ENCODE data around the gene OPN1SW.

OPN1SW gene

GRCh38 chr7:128792471-128793180 lies 17.0 kb upstream of the OPN1SW start:
- Histone ChIP-seq H3K79me2 (ENCODE audit: insufficient read depth, low read length) (no peaks in the 10 kb centered on the region), H3F3A (ENCODE audit: insufficient read depth, low read length) (no peaks in the 10 kb centered on the region), H3K27ac (ENCODE audit: low read depth, low read length, poor library complexity, severe bottlenecking) (no peak overlapping the region), H2AFZ (ENCODE audit: low read length) (no peak overlapping the region), H3K9me2 (ENCODE audit: low read depth, low read length) (no peaks in the 10 kb centered on the region), H3K27me3 (ENCODE audit: insufficient read depth, low read length) (peaks cover 6% of the 10 kb centered on the region), H3K4me2 (ENCODE audit: low read length) (peak overlapping the region; percentile 31; the same call in 1 of the 2 replicates), H3K9ac (ENCODE audit: low read length) (peak overlapping the region; percentile 5; the same call in 1 of the 2 replicates), H3K4me1 (ENCODE audit: insufficient read depth, low read length, severe bottlenecking) (peaks cover 24% of the 10 kb centered on the region), H4K20me1 (ENCODE audit: insufficient read depth, low read length) (no peaks in the 10 kb centered on the region), H3K4me3 (ENCODE audit: low read depth, low read length, poor library complexity, severe bottlenecking) (peak overlapping the region; percentile 67), H3K9me3 (ENCODE audit: low read length) (no peaks in the 10 kb centered on the region), H3K36me3 (ENCODE audit: insufficient read depth, low read length) (no peaks in the 10 kb centered on the region)
- TF ChIP-seq CTCF (IDR thresholded peaks at IDR 0.05; ENCODE audit: low read length) (peak; percentile 40; the same call in 1 of the 2 replicates), EZH2 (IDR thresholded peaks at IDR 0.05; ENCODE audit: borderline replicate concordance, low read length) (no peak)

- Histone ChIP-seq H3K9ac (ENCODE audit: low read length) (peak overlapping the region; percentile 64), H3K4me2 (ENCODE audit: low read length) (peak overlapping the region; percentile 76), H3K4me3 (ENCODE audit: low read depth, low read length, poor library complexity, severe bottlenecking) (peak overlapping the region; percentile 67), H3K27ac (ENCODE audit: low read depth, low read length, poor library complexity, severe bottlenecking) (no peak overlapping the region), H3K79me2 (ENCODE audit: insufficient read depth, low read length) (no peaks in the 10 kb centered on the region), H3K9me2 (ENCODE audit: low read depth, low read length) (no peaks in the 10 kb centered on the region), H3F3A (ENCODE audit: insufficient read depth, low read length) (no peaks in the 10 kb centered on the region), H2AFZ (ENCODE audit: low read length) (no peak overlapping the region), H4K20me1 (ENCODE audit: insufficient read depth, low read length) (no peaks in the 10 kb centered on the region), H3K36me3 (ENCODE audit: insufficient read depth, low read length) (no peaks in the 10 kb centered on the region), H3K9me3 (ENCODE audit: low read length) (no peaks in the 10 kb centered on the region), H3K27me3 (ENCODE audit: insufficient read depth, low read length) (peaks cover 6% of the 10 kb centered on the region), H3K4me1 (ENCODE audit: insufficient read depth, low read length, severe bottlenecking) (peaks cover 24% of the 10 kb centered on the region)
- TF ChIP-seq CTCF (IDR thresholded peaks at IDR 0.05; ENCODE audit: low read length): no peak
- TF ChIP-seq EZH2 (IDR thresholded peaks at IDR 0.05; ENCODE audit: borderline replicate concordance, low read length): no peak
These were observed 16.4 kb upstream of the OPN1SW start for GRCh38 chr7:128791972-128792327.

- no peaks in the 10 kb centered on the region for H3K79me2 ChIP-seq (ENCODE audit: insufficient read depth, low read length)
- peak within 1 kb of the TSS; percentile 67 for H3K4me3 ChIP-seq (ENCODE audit: low read depth, low read length, poor library complexity, severe bottlenecking)
- H3K9me2 ChIP-seq (ENCODE audit: low read depth, low read length): no peaks in the 10 kb centered on the region
- H4K20me1 ChIP-seq (ENCODE audit: insufficient read depth, low read length): no peaks in the 10 kb centered on the region
- no peak within 1 kb of the TSS for H3K27ac ChIP-seq (ENCODE audit: low read depth, low read length, poor library complexity, severe bottlenecking)
- peak within 1 kb of the TSS; percentile 64 for H3K9ac ChIP-seq (ENCODE audit: low read length)
- H3K4me1 ChIP-seq (ENCODE audit: insufficient read depth, low read length, severe bottlenecking): peaks cover 24% of the 10 kb centered on the region
- H2AFZ ChIP-seq (ENCODE audit: low read length): peak within 1 kb of the TSS; percentile 84
- H3K4me2 ChIP-seq (ENCODE audit: low read length): peak within 1 kb of the TSS; percentile 76
- no peaks in the 10 kb centered on the region; the same call in 1 of the 2 replicates for H3K9me3 ChIP-seq (ENCODE audit: low read length)
- TF ChIP-seq EZH2 (IDR thresholded peaks at IDR 0.05; ENCODE audit: borderline replicate concordance, low read length) (no peak), CTCF (IDR thresholded peaks at IDR 0.05; ENCODE audit: low read length) (no peak)
- no peaks in the 10 kb centered on the region for H3F3A ChIP-seq (ENCODE audit: insufficient read depth, low read length)
- peaks cover 9% of the 10 kb centered on the region for H3K27me3 ChIP-seq (ENCODE audit: insufficient read depth, low read length)
- no peaks in the 10 kb centered on the region for H3K36me3 ChIP-seq (ENCODE audit: insufficient read depth, low read length)
These were observed 15.8 kb upstream of the OPN1SW start, which contains the start of gene CCDC136 for GRCh38 chr7:128791121-128791971. TSS of gene CCDC136 (plus strand) at chr7:128791968. CDS start at chr7:128792412, 444 bp downstream.

Measured in OCI-LY1 (cell line).